NT2/D1 (cell line): ENCODE measurements around the gene ARHGEF25.

Source experiments
- SUZ12 ChIP-seq: IDR thresholded peaks from 2 replicates; pipeline ENCODE4 v1.6.1; 2011; ENCODE audit not compliant: insufficient read length, insufficient read depth; ENCODE audit errors: extremely low read depth
- YY1 ChIP-seq: IDR thresholded peaks from 2 replicates; pipeline ENCODE4 v1.6.1; 2011; ENCODE audit not compliant: insufficient read length, insufficient read depth
- ZNF274 ChIP-seq: IDR thresholded peaks from 2 replicates; pipeline ENCODE4 v1.6.1; 2011; ENCODE audit warnings: mild to moderate bottlenecking, low read depth, low read length

GRCh38 chr12:57613427-57614109, 2.3 kb downstream of the ARHGEF25 start:
- TF ChIP-seq ZNF274 (no peak), SUZ12 (no peak), YY1 (no peak)
